ENCODE results near the gene VOPP1.

The VOPP1 gene

DNA sequence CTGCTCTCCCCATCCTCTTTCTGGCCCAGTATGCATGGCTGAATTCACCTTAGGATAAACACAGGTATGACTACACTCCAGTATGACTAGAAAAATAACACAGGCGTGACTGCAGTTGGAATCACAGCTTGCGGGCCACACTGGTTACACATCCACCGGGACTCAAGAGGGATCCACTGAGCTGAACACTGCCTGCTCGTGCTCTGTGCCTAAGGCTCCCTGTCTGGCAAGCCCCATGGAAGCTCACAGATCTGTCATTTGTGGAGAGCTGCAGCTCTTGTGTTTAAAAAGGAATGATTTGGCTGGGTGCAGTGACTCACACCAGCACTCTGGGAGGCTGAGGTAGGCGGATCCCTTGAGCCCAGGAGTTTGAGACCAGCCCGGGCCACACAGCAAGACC lies 26.8 kb downstream of the VOPP1 start:
- DNase-seq (ENCODE audit: low spot score), result no peak
- H3K27ac ChIP-seq, result no peak overlapping the region
- TF ChIP-seq, protein P1, sequence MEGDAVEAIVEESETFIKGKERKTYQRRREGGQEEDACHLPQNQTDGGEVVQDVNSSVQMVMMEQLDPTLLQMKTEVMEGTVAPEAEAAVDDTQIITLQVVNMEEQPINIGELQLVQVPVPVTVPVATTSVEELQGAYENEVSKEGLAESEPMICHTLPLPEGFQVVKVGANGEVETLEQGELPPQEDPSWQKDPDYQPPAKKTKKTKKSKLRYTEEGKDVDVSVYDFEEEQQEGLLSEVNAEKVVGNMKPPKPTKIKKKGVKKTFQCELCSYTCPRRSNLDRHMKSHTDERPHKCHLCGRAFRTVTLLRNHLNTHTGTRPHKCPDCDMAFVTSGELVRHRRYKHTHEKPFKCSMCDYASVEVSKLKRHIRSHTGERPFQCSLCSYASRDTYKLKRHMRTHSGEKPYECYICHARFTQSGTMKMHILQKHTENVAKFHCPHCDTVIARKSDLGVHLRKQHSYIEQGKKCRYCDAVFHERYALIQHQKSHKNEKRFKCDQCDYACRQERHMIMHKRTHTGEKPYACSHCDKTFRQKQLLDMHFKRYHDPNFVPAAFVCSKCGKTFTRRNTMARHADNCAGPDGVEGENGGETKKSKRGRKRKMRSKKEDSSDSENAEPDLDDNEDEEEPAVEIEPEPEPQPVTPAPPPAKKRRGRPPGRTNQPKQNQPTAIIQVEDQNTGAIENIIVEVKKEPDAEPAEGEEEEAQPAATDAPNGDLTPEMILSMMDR (IDR thresholded peaks at IDR 0.05), result no peak
- H3K4me3 ChIP-seq, result no peak overlapping the region

DNA sequence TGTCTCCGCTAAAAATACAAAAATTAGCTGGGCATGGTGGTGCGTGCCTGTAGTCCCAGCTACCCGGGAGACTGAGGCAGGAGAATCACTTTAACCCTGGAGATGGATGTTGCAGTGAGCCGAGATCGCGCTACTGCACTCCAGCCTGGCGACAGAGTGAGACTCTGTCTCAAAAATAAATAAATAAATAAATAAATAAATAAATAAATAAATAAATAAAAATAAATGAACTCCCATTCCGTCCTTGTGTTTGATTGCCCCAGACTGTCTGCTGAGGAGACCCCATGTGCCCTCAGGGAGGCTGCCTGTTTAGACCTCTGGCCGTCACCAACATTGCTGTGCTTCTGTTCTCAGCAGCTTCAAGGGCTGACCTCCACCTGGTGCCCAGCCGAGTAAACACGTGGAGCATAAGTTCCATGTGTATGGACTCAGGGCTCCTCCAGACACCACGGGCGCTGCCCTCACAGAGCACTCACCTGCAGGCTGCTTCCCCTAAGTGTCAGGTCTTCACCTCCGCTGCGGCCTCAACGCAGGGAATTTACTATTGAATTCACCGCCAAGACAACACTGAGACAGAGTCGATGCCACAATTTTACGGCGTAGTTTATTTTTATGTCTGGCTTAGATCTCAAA lies 32.0 kb downstream of the VOPP1 start:
- DNase-seq (ENCODE audit: low spot score), result no peak
- TF ChIP-seq, protein P1 (IDR thresholded peaks at IDR 0.05), result no peak
- no peak overlapping the region for H3K4me3 ChIP-seq
- no peak overlapping the region for H3K27ac ChIP-seq

DNA sequence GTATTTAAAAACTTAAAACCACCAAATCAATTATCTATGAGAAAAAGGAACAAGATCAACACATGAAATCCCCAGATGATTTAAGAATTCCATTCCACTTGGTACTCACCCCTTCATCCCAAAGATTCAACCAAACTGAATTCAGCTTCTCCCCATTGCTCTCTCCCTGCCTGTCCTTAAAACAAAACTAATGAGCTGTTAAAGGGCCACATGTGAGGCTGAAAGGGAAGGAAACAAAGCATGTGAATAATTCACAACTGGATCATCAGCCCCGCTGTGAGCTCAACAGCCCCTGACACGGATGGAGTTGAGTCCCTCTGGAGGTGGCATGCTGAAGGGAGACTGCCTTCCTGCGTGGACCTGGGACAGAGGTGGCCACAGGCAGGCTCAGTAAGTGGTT lies 32.9 kb downstream of the VOPP1 start:
- DNase-seq (ENCODE audit: low spot score), result no peak
- no peak overlapping the region for H3K27ac ChIP-seq
- no peak overlapping the region for H3K4me3 ChIP-seq
- TF ChIP-seq, protein P1 (IDR thresholded peaks at IDR 0.05), result no peak

DNA sequence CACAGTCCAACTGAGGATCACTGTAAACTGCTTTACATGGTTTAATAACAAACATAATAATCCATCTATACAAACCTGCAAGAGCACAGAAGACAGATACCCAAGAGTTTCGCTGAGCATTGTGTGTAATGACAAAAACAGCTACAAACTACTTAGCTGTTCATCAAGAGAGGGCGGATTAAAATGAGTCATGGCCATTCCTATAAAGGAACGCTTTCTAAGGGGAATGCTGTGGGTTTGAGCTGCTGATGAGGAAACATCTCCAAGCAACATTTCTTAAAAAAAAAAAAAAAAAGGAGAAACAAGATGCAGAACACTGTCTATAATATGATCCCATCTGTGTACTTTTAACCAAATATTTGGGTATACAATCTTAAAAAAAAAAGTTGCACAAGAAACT lies 33.8 kb downstream of the VOPP1 start:
- Histone ChIP-seq H3K27ac (peak overlapping the region in 1 of 2 donors; percentile 40), H3K4me3 (no peak overlapping the region)
- DNase-seq (ENCODE audit: low spot score), result no peak
- TF ChIP-seq, protein P1 (IDR thresholded peaks at IDR 0.05), result no peak

DNA sequence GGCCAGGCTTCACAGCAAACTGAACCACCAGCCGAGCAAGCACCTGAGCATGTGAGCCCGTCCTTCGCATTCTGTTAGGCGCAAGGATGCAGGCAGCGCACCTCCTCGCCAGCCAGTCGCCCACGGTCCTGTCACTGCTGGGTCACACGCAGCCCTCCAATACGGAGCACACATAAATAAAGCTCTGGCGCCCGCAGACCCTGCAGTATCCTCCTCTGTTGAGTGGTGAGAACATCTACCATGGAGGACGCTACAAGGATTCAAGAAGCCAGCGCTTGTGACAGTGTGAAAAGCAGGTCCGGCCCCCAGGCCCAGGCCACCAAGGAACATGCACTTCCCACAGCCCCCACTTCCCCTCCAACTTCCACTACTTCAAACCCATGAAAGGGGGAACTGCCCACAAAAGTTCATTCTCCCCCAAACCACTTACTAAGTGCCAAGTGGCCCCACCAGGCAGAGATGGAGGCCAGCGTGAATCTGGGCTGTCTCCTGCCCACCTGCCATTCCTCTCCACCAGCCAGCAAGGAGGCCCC lies 34.8 kb downstream of the VOPP1 start:
- TF ChIP-seq, protein P1 (IDR thresholded peaks at IDR 0.05), result no peak
- no peak for DNase-seq (ENCODE audit: low spot score)
- Histone ChIP-seq H3K4me3 (no peak overlapping the region), H3K27ac (peak overlapping the region in 1 of 2 donors; percentile 46)

DNA sequence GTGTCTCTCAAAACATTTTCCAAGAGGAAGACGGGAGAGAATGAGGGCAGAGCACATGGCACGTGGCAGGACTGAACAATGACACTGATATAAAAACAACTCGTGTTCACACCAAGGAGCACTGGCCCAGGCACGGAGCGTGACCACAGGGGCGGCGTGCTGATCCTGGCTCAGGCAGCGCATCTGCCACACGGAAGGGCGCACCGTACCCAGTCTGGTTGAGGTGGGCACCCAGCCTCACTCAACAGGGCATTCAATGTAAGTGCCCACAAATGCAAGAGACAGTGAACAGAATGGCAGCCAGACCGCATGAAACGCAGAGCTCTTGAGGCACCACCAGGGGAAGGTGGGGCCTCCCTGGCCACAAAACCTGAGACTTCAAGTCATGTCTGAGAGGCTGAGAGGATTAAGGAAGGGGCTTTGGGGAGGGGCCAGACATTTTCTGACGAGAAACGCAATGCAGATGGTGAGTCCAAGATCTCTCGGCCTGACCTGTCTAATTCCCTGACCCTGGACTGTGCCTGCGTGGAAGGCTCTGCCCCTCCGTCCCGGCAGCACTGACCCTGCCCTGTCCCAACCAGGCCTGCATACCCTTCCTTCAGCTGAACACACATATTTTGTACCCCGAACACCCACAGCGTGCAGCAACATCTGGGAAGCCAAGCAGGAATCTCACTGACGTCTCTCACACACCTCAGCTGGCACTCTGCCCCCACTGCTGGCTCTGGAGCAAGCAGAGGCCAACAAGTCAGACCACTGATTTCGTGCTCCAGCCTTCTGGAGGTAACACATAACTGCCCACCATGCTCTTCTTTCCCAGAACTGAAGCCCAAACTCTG lies 35.5 kb downstream of the VOPP1 start:
- Histone ChIP-seq H3K27ac (peak overlapping the region in 1 of 2 donors; percentile 46), H3K4me3 (no peak overlapping the region)
- no peak for DNase-seq (ENCODE audit: low spot score)
- TF ChIP-seq, protein P1 (IDR thresholded peaks at IDR 0.05), result no peak

Data from coronary artery (tissue), 2 donors.